ENCODE data around the gene POLR1G.

Gene POLR1G, protein sequence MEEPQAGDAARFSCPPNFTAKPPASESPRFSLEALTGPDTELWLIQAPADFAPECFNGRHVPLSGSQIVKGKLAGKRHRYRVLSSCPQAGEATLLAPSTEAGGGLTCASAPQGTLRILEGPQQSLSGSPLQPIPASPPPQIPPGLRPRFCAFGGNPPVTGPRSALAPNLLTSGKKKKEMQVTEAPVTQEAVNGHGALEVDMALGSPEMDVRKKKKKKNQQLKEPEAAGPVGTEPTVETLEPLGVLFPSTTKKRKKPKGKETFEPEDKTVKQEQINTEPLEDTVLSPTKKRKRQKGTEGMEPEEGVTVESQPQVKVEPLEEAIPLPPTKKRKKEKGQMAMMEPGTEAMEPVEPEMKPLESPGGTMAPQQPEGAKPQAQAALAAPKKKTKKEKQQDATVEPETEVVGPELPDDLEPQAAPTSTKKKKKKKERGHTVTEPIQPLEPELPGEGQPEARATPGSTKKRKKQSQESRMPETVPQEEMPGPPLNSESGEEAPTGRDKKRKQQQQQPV

DNA sequence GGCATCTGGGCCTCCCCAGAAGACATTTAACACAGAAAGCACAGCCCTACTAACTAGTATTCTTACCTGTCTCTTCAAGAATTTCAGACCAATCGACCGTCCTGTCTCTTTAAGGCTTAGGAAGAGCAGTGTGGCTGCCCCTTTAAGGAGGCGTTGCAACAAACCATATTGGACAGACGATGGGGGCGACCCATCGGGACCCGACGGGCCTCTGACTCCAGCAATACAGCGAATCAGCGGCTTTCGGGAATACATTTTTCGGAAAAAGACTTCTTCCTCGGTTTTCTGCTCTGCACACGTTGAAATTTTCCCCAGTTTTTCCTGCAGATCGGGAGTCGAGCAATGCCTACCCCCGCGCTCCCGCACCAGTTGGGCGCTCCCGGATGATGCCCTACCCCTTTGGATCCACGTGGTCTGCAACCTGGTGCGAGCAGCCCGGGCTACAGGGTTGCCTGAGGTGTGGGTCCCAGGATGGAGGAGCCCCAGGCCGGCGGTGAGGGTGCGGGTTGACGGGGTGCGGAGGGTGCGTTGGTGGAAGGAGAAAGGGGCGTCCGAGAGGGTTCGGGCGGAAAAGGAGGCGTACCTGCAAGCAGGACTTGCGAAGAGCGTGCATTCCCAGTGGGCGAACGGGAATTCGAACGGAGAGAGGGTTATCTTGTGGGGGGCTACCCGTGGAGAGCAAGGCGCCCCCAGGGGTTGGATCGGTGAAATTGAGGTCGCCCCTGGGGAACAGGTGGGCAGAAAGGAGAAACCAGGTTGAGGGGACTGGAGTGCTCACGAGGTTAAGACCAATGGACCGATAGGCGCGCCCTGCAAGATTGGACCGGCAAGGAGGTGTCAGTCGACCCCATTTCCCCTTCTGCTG is at the start of gene POLR1G:
POLR1G (plus strand) TSS at position 419 of the 865 bp plus-strand sequence; CDS start at position 472, 53 bp downstream.
- in situ Hi-C loops (cut with MboI; ENCODE audit: low sequenced_read_pairs) = no loop called here

DNA sequence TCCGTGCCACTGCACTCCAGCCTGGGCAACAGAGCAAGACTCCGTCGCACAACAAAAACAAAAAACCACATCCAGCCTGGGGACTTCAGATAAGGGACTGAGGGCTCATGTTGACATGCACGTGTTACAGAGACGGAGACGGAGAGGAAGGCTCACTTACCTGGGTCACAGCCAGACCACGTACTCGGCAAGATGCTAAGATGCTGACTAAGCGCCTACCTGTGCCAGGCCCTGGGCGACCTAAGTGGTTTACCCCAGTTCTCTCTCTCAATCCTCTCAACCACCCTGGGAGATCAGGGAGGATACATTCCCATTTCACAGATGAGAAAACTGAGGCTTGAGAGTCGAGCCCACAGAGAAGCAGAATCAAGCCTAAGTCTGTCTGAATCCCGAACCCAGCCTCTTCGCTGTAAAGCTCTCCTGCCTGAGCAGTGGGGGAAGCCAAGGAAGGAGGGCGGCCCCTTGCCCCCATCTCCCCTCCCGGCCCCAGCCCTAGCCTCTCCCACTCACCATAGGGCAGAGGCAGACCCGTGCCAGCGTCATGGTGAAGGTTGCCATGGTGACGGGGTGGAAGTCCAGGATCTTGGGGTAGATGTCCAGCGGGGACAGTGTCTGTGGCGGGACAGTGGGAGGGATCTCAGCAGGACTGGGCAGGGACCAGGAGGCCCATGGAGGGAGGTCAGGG is 49.5 kb upstream of the POLR1G start:
- in situ Hi-C loops (cut with MboI; ENCODE audit: low sequenced_read_pairs) = no loop called here

DNA sequence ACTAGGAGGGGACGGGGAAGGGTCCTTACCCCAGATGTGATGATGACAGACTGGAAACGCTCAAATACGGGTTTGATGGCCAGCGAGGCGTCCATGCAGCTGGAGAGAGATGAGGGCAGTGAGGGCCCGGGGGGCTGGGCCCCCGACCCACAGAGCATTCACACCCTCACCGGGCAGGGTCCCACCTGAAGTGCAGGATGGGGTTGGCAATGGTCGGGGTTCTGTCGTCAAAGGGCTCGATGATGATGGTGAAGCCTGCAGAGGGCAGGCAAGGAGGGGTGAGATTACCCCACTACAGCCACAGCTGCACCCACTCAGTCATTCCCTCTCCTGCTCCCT is 49.0 kb upstream of the POLR1G start:
- in situ Hi-C loops (cut with MboI; ENCODE audit: low sequenced_read_pairs) = no loop called here

DNA sequence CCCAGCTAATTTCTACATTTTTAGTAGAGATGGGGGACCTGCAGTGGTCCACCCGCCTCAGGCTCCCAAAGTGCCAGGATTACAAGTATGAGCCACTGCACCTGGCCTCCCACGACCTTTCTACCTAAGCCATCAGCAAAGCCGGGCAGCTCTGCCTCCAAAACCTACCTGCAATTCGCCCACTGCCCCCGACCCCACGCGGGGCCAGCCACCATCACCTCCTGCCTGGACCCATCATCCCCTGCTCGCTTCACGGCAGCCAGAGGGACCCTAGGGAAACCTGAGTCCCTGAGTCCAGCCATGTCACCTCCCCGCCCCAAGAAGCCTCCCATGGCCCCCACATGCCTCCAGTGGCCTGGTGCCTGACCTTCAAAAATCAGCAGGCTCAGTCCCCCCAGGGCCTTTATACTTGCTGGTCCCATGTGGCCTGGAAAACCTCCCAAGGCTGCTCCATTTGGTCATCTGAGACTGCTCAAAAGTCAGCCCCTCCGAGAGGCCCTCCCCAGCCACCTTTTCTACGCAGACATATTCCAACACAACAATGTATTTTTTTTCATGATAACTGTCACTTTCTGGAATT is 48.1 kb upstream of the POLR1G start:
- in situ Hi-C loops (cut with MboI; ENCODE audit: low sequenced_read_pairs) = no loop called here

DNA sequence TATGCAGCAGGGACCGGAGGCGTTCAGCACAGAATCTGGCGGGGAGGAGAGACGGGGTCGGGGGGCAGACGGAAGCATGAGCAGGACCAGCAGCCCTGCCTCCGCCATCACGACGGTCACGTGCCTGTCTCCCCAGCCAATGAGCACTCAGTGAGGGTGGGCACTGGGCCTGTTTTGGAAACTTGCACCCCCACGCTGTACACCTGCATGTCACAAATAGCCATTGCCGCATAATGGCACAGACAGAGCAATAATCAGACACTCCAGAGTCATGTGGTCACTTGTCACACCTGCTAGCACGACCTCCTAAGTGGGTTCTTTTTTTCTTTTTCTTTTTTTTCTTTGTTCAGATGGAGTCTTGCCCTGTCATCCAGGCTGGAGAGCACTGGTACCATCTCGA is 44.8 kb upstream of the POLR1G start:
- in situ Hi-C loops (cut with MboI; ENCODE audit: low sequenced_read_pairs) = no loop called here

DNA sequence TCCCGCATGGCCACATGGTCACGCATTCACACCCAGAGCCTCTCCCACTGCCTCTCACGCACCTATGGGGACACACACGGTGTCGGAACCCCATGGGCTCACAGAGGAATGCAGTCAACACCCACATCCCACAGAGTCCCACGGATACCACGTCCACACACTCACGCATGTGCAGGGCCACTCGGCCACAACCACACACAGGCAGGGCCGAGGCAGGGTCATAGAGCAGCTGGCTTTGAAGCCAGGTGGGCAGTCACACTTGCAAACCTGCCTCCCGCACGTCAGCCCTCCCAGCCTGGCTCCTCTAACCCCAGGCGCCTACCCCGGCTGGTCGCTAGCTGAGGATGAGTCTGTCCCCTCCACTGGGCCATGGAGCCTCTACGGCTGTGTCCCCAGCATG is 44.2 kb upstream of the POLR1G start:
- in situ Hi-C loops (cut with MboI; ENCODE audit: low sequenced_read_pairs) = no loop called here

DNA sequence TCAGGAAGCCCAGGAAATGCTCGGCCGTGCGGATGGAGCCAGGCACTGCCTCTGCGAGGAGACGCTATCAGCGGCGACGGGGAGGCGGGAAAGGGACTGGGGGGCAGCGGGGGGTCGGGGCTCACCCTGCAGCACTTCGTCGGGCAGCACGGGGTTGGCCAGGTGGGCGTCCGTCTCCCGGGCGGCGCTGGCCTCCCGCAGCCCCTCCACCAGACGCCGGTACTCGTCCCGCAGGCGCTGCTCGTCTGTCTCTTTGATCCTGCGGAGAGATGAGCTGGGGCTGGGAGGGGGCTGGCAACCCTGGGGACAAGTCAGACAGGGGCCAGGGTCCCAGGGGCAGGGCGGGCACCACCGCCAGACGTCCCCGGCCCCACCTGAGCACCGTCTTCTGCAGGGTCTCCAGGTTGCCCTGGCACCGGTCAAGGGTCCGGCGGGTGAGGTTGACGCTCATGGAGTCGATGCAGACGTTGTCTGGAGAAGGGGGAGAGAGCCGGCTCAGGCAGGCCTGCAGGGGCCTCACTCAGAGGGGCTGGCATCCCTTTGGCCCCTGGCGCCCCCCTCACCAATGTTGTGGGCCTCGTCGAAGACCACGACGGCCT is 42.5 kb upstream of the POLR1G start:
- in situ Hi-C loops (cut with MboI; ENCODE audit: low sequenced_read_pairs) = no loop called here

DNA sequence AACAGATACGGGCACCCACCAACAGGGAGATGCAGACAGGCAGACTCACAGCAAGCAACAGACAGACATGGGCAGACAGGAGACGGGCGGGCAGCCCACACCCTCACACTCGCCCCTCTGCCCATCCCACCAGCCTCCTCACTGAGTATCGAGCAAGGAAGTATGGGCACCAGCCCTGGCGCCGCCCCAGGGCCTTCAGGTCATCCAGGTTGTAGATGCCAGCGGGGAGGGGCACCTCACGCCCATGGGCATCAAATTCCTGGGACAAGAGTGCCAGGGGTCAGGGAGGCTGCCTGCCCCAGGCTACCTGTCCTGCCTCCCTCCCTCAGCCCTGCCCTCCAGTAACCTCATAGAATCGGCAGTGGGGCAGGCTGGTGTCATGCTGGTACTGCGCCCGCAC is 41.7 kb upstream of the POLR1G start:
- in situ Hi-C loops (cut with MboI; ENCODE audit: low sequenced_read_pairs) = no loop called here

DNA sequence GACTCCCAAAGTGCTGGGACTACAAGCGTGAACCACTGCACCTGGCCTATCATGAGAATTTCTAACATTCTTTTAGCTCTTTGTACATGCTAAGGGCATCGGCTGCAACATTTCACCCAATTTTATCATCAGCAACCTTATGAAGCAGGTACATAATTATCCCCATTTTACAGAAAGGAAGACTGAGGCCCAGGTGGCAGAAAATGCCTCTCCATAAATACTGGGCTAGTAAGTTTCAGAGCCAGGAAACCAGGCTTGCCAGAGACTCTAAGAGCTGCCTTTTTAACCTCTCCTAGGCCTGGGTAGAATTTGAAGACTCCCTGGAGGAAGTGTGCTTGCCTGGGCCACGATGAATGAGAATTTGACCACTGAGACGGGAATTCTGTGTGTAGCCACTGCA is 38.3 kb upstream of the POLR1G start:
- in situ Hi-C loops (cut with MboI; ENCODE audit: low sequenced_read_pairs) = no loop called here

DNA sequence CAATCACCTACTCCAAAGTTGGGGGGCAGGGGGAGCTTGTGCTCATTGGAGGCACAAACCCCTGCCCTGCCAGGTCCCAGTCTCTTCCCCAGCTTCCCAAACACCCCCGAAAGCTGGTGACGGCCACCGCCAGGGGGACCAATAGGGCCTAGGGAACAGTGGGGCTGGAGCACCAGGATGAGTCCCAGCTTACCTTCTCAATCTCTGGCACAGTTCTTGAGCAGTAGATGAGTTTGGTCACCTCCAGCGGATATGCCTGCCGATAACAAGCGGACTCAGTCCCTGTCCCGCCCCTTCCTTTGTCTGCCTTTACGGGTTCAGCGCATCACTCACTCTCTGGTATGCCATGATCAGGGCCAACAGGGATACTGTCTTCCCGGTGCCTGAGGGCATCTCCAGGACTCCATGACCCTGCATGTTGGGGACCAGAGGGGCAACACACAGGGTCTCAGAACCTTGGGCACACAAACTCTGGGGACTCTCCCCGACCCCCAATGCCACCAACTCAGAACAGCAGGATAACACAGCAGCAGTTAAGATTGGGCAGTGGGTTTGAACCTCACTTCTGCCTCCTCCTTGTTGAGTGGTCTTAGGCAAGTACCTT is 37.6 kb upstream of the POLR1G start:
- in situ Hi-C loops (cut with MboI; ENCODE audit: low sequenced_read_pairs) = no loop called here

DNA sequence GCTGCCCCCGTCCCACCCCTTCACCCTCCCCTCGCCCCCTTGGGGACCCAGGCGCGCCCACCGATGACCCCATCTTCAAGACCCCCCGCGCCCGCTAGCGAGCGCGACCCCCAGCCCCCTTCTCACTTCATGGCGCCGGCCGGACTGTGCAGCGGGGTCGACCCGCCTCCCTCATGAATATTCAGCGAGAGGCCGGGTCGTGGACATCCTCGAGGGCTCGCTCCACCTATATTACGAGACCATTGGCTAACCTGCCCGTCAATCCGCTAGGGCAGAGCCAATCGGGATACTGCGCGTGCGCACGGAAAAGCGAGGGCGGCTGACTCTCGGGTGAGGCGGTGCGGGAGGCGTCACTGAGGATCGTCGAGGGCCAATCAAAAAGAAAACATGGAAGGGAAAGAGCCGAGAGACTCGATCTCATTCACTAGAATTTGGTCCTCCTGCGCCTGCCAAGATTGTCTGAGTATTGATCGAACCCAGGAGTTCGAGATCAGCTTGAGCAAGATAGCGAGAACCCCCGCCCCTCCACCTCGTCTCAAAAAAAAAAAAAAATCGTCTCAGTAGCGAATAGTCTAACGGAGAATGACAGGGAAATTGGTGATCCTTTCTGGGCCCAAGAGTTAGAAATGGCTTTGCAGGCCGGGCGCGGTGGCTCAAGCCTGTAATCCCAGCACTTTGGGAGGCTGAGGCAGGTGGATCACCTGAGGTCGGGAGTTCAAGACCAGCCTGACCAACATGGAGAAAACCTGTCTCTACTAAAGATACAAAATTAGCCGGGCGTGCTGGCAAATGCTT is 35.8 kb upstream of the POLR1G start, which contains the start of gene ERCC2:
ERCC2 (minus strand) TSS at position 164 of the 795 bp plus-strand sequence; CDS start at position 131, 33 bp downstream.
- in situ Hi-C loops (cut with MboI; ENCODE audit: low sequenced_read_pairs) = no loop called here

DNA sequence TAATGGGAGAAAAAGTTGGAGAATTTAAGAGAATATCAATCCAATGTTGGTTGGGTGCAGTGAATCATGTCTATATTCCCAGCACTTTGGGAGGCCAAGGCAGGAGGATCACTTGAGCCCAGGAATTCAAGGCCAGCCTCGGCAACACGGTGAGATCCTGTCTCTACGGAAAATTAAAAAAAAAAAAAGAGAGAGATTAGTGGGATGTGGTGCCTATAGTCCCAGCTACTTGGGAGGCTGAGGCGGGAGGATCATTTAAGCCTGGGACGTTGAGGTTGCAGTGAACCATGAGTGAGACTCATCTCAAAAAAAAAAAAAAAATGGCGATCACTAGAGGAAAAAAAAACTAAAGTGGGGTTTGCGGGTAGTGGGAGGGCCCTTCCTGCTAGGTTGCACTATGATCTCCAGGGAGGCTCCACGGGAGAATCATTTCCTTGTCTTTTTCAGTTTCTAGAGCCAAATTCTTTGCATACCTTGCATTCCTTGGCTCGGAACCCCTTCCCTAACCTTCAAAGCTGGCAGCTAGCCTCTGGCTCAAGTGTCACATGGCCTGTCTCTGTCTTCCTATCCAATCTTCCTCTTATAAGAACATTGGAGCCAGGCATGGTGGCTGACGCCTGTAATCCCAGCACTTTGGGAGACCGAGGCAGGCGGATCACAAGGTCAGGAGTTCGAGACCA is 30.3 kb upstream of the POLR1G start:
- in situ Hi-C loops (cut with MboI; ENCODE audit: low sequenced_read_pairs) = no loop called here

DNA sequence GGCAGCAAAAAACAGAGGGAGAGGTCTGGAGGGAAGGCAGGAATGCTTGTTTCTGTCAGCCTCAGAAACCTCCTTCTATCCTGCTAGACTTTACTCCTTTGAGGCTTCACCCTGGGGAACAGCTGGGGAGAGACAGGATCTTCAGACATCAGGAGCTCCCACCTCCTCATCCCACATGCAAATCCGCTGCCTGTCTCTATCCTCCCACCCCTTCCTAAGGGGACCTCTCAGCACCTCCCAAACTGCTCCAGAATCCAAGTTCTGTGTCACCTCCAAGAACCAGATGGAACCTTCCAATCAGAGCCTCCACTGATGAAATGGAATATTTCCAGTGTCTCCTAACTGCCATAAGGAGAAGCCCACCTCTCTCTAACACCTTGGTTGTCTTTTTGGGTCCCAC is 26.3 kb upstream of the POLR1G start:
- in situ Hi-C loops (cut with MboI; ENCODE audit: low sequenced_read_pairs) = no loop called here

DNA sequence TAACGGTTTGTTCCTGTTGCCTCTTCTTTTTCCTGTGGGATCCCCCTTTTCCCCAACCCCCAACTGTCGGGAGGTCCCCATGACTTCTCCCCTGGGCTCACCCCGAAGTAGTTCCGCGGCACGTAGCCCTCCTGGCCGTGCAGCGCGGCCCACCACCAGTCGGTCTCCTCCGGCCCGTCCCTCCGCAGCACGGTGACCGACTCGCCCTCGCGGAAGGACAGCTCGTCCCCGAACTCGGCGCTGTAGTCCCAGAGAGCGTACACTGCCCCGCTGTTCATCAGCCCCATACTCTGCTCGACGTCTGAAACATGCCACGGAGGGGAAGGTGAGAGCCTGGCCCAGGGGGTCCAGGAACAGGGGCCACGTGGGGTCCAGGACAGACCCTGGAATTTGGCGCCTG is 24.0 kb upstream of the POLR1G start:
- in situ Hi-C loops (cut with MboI; ENCODE audit: low sequenced_read_pairs) = no loop called here

DNA sequence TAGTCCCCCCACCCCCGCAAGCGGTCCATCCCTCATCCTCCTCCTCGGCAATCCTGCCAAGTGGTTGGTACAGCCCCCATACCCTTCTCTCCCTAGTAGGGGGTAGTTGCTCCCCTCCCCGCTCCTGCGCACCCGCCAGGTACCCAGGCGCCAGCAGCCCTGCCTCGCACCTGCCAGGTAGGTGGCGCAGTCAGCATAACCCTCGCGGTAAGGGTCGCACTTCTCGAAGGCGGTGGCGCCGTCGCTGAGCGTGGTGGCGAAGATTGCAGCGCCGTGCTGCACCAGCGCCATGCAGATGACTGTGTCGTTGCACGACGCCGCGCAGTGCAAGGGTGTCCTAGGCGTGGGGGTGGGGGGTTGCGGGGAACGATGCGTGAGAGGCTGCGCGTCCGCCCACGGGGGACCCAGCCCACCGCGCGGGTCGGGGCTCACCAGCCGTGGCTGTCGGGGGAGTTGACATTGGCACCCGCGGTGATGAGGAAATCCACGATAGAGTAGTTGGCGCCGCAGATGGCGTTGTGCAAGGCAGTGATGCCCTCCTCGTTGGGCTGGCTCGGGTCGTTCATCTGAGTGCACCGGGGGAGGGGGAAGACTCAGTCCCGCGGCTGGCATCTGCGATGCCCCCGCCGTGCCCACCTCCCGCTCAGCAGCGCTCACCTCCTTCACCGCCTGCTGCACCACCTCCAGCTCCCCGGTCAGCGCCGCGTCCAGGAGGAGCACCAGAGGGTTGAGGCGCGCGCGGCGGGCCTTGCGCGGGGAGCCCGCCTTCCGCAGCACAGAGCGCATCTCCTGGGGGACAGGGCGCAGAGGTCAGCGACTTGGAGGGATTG is 20.8 kb upstream of the POLR1G start:
- in situ Hi-C loops (cut with MboI; ENCODE audit: low sequenced_read_pairs) = no loop called here

DNA sequence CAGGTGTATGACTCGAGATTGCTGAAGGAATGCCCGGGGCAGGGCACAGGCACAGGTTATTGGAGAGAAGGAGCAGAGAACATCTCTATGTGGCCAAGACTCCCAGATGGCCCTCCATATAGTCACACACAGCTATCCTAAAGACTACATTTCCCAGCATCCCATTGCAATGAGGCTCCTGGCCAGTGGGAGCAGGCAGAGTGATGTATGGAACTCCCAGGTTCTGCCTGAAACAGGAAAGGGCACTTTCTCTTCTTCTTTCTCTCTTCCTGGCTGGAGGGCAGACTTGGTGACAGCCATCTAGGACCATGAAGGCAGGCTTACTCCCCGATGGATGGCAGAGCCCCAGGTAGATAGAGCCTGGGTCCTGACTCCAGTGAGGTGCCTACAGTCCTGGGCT is 15.1 kb upstream of the POLR1G start:
- in situ Hi-C loops (cut with MboI; ENCODE audit: low sequenced_read_pairs) = no loop called here

DNA sequence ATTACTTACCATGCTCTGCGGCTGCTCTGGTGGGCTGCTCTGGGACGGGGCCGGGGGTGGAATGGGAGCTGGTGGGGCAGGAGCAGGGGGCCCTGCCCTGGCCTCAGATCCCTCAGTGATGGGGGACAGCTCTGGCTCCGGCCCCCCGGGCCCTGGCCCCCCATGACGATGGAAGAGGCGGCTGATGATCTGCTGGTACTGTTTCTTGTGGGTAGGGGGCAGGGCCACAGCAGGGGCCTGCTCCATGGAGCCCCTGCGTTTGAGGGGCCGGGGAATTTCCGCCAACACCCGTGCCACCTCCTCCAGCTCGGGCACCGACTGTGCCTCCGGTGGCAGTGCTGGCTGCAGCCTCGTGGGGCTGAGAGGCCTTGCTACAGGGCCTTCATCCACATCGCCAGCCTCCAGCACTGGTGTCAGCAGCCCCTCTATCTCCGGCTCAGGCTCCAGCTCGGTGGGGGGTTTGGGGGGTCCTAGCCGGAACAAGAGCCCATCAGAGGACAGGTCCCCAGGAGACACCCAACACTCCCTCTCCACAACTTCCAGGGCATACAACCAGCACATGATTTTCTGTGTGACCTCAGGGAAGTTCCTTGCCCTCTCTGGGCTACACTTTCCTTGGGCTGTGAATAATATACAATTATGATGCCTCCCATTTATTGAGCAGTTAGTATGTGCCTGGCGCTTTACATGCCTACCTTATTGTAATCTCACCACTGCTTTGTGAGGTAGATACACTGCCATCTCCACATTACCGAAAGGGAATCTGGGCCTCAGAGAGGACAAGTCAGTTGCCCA is 14.4 kb upstream of the POLR1G start:
- in situ Hi-C loops (cut with MboI; ENCODE audit: low sequenced_read_pairs) = no loop called here

Measured in hTERT RPE-1 (cell line).